ENCODE measurements around the gene IMMP2L. TPM values are rescaled to one million over a fixed set of nuclear protein-coding genes. Genes with fewer than 3 reads are reported as not detected.
A peak's percentile ranks its signal among the peaks of the same experiment; 100 is the strongest.

The IMMP2L gene
- total RNA-seq, 1 experiment from 2014 or later = 13.6 TPM

DNA sequence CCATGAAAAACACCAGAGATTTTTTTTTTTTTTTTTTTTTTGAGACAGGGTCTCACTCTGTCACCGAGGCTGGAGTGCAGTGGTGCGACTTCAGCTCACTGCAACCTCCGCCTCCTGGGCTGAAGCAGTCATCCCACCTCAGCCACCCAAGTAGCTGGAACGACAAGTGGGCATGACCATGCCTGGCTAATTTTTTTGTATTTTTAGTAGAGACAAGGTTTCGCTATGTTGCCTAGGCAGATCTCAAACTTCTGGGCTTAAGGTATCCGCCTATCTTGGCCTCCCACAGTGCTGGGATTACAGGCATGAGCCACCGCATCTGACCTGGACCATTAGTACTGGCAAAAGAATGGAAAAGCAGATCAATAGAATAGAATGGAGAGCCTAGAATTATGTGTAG, 530.4 kb downstream of the IMMP2L start:
- ATAC-seq = no peak; the same call in 1 of the 2 replicates
- no peak overlapping the region for H3K4me3 Mint-ChIP-seq
- TF ChIP-seq, protein P1, sequence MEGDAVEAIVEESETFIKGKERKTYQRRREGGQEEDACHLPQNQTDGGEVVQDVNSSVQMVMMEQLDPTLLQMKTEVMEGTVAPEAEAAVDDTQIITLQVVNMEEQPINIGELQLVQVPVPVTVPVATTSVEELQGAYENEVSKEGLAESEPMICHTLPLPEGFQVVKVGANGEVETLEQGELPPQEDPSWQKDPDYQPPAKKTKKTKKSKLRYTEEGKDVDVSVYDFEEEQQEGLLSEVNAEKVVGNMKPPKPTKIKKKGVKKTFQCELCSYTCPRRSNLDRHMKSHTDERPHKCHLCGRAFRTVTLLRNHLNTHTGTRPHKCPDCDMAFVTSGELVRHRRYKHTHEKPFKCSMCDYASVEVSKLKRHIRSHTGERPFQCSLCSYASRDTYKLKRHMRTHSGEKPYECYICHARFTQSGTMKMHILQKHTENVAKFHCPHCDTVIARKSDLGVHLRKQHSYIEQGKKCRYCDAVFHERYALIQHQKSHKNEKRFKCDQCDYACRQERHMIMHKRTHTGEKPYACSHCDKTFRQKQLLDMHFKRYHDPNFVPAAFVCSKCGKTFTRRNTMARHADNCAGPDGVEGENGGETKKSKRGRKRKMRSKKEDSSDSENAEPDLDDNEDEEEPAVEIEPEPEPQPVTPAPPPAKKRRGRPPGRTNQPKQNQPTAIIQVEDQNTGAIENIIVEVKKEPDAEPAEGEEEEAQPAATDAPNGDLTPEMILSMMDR (IDR thresholded peaks at IDR 0.05) = no peak
- TF ChIP-seq, protein P2, sequence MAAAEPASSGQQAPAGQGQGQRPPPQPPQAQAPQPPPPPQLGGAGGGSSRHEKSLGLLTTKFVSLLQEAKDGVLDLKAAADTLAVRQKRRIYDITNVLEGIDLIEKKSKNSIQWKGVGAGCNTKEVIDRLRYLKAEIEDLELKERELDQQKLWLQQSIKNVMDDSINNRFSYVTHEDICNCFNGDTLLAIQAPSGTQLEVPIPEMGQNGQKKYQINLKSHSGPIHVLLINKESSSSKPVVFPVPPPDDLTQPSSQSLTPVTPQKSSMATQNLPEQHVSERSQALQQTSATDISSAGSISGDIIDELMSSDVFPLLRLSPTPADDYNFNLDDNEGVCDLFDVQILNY (CRISPR knock-in tag; IDR thresholded peaks at IDR 0.05) = no peak
- TF ChIP-seq MXD4 (CRISPR knock-in tag; IDR thresholded peaks at IDR 0.05; ENCODE audit: borderline replicate concordance) = no peak
- TF ChIP-seq, protein P3, sequence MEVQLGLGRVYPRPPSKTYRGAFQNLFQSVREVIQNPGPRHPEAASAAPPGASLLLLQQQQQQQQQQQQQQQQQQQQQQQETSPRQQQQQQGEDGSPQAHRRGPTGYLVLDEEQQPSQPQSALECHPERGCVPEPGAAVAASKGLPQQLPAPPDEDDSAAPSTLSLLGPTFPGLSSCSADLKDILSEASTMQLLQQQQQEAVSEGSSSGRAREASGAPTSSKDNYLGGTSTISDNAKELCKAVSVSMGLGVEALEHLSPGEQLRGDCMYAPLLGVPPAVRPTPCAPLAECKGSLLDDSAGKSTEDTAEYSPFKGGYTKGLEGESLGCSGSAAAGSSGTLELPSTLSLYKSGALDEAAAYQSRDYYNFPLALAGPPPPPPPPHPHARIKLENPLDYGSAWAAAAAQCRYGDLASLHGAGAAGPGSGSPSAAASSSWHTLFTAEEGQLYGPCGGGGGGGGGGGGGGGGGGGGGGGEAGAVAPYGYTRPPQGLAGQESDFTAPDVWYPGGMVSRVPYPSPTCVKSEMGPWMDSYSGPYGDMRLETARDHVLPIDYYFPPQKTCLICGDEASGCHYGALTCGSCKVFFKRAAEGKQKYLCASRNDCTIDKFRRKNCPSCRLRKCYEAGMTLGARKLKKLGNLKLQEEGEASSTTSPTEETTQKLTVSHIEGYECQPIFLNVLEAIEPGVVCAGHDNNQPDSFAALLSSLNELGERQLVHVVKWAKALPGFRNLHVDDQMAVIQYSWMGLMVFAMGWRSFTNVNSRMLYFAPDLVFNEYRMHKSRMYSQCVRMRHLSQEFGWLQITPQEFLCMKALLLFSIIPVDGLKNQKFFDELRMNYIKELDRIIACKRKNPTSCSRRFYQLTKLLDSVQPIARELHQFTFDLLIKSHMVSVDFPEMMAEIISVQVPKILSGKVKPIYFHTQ (CRISPR knock-in tag; IDR thresholded peaks at IDR 0.05) = no peak
- TF ChIP-seq ZNF416 (CRISPR knock-in tag; IDR thresholded peaks at IDR 0.05) = no peak
- TF ChIP-seq FOXK1 (CRISPR knock-in tag; IDR thresholded peaks at IDR 0.05) = no peak
- TF ChIP-seq FOXP1 (CRISPR knock-in tag; IDR thresholded peaks at IDR 0.05; ENCODE audit: borderline replicate concordance) = no peak
- TF ChIP-seq NFE2L1 (CRISPR knock-in tag; IDR thresholded peaks at IDR 0.05) = no peak
- TF ChIP-seq, protein P4, sequence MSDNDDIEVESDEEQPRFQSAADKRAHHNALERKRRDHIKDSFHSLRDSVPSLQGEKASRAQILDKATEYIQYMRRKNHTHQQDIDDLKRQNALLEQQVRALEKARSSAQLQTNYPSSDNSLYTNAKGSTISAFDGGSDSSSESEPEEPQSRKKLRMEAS (CRISPR knock-in tag; IDR thresholded peaks at IDR 0.05) = no peak
- TF ChIP-seq, protein P5, sequence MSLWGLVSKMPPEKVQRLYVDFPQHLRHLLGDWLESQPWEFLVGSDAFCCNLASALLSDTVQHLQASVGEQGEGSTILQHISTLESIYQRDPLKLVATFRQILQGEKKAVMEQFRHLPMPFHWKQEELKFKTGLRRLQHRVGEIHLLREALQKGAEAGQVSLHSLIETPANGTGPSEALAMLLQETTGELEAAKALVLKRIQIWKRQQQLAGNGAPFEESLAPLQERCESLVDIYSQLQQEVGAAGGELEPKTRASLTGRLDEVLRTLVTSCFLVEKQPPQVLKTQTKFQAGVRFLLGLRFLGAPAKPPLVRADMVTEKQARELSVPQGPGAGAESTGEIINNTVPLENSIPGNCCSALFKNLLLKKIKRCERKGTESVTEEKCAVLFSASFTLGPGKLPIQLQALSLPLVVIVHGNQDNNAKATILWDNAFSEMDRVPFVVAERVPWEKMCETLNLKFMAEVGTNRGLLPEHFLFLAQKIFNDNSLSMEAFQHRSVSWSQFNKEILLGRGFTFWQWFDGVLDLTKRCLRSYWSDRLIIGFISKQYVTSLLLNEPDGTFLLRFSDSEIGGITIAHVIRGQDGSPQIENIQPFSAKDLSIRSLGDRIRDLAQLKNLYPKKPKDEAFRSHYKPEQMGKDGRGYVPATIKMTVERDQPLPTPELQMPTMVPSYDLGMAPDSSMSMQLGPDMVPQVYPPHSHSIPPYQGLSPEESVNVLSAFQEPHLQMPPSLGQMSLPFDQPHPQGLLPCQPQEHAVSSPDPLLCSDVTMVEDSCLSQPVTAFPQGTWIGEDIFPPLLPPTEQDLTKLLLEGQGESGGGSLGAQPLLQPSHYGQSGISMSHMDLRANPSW (CRISPR knock-in tag; conservative IDR thresholded peaks at IDR 0.05; ENCODE audit: low read depth) = no peak
- TF ChIP-seq JAZF1 (CRISPR knock-in tag; IDR thresholded peaks at IDR 0.05) = no peak
- TF ChIP-seq GRHL2 (CRISPR knock-in tag; IDR thresholded peaks at IDR 0.05; ENCODE audit: insufficient replicate concordance, severe bottlenecking) = no peak
- no peak for TF ChIP-seq EMX1 (CRISPR knock-in tag; IDR thresholded peaks at IDR 0.05)
- TF ChIP-seq RELA (CRISPR knock-in tag; IDR thresholded peaks at IDR 0.05; ENCODE audit: borderline replicate concordance) = no peak
- TF ChIP-seq, protein P6, sequence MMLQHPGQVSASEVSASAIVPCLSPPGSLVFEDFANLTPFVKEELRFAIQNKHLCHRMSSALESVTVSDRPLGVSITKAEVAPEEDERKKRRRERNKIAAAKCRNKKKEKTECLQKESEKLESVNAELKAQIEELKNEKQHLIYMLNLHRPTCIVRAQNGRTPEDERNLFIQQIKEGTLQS (CRISPR knock-in tag; conservative IDR thresholded peaks at IDR 0.05) = no peak
- TF ChIP-seq HMGA2 (CRISPR knock-in tag; IDR thresholded peaks at IDR 0.05) = no peak
- TF ChIP-seq SMAD3 (CRISPR knock-in tag; IDR thresholded peaks at IDR 0.05; ENCODE audit: borderline replicate concordance) = no peak
- no peaks in the 10 kb centered on the region for H3K9me3 Mint-ChIP-seq
- H3K4me1 Mint-ChIP-seq = peaks cover 25% of the 10 kb centered on the region
- H3K36me3 Mint-ChIP-seq = no peaks in the 10 kb centered on the region
- no peaks in the 10 kb centered on the region for H3K27me3 Mint-ChIP-seq (ENCODE audit: low read depth)
- ChIA-PET POLR2A (no interaction called here), CTCF (no interaction called here)
- 0 out of 2 replicates have a peak overlapping the region, but pooled peaks have one; percentile 32 for H3K27ac Mint-ChIP-seq
- DNase-seq (ENCODE audit: low spot score) = no peak

DNA sequence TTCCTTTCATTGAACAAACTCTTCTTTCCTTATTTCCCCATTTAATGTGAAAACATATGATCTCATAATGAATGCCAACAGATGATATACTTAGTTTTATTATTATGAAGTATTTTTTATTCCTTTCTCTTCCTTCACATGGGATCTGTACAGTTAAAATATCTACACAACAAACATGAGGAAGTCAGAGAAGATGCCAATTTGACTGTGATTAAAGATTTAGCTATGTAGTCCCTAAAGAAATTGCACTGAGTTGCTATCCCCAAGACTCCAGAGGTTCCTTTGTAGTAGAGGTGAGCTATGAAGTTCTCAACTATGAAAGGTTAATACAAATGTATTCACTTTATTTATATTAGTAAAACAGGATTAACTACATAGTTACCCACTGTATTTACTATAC, 532.0 kb downstream of the IMMP2L start:
- no peaks in the 10 kb centered on the region for H3K9me3 Mint-ChIP-seq
- peaks cover 39% of the 10 kb centered on the region for H3K4me1 Mint-ChIP-seq
- H3K36me3 Mint-ChIP-seq = no peaks in the 10 kb centered on the region
- no peak overlapping the region for H3K27ac Mint-ChIP-seq
- H3K4me3 Mint-ChIP-seq = no peak overlapping the region
- H3K27me3 Mint-ChIP-seq (ENCODE audit: low read depth) = no peaks in the 10 kb centered on the region
- no peak for DNase-seq (ENCODE audit: low spot score)
- ATAC-seq = no peak
- ChIA-PET POLR2A (no interaction called here), CTCF (no interaction called here)
- TF ChIP-seq, protein P7, sequence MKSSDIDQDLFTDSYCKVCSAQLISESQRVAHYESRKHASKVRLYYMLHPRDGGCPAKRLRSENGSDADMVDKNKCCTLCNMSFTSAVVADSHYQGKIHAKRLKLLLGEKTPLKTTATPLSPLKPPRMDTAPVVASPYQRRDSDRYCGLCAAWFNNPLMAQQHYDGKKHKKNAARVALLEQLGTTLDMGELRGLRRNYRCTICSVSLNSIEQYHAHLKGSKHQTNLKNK (CRISPR knock-in tag; IDR thresholded peaks at IDR 0.05) = no peak
- TF ChIP-seq ZNF423 (CRISPR knock-in tag; IDR thresholded peaks at IDR 0.05) = no peak
- TF ChIP-seq, protein P8, sequence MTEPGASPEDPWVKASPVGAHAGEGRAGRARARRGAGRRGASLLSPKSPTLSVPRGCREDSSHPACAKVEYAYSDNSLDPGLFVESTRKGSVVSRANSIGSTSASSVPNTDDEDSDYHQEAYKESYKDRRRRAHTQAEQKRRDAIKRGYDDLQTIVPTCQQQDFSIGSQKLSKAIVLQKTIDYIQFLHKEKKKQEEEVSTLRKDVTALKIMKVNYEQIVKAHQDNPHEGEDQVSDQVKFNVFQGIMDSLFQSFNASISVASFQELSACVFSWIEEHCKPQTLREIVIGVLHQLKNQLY (CRISPR knock-in tag; IDR thresholded peaks at IDR 0.05) = no peak
- TF ChIP-seq, protein P6 (CRISPR knock-in tag; conservative IDR thresholded peaks at IDR 0.05) = no peak
- TF ChIP-seq, protein P9, sequence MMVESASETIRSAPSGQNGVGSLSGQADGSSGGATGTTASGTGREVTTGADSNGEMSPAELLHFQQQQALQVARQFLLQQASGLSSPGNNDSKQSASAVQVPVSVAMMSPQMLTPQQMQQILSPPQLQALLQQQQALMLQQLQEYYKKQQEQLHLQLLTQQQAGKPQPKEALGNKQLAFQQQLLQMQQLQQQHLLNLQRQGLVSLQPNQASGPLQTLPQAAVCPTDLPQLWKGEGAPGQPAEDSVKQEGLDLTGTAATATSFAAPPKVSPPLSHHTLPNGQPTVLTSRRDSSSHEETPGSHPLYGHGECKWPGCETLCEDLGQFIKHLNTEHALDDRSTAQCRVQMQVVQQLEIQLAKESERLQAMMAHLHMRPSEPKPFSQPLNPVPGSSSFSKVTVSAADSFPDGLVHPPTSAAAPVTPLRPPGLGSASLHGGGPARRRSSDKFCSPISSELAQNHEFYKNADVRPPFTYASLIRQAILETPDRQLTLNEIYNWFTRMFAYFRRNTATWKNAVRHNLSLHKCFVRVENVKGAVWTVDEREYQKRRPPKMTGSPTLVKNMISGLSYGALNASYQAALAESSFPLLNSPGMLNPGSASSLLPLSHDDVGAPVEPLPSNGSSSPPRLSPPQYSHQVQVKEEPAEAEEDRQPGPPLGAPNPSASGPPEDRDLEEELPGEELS (CRISPR knock-in tag; IDR thresholded peaks at IDR 0.05) = no peak

All from WTC11 (cell line).